ENCODE data around the gene ASB2.

- no peak for TF ChIP-seq EGR1 (IDR thresholded peaks at IDR 0.05; ENCODE audit: low read depth)
- TF ChIP-seq JUND (IDR thresholded peaks at IDR 0.05), result no peak
- no peak for TF ChIP-seq EZH2 (IDR thresholded peaks at IDR 0.05)
- peak; percentile 92 for TF ChIP-seq RAD21 (IDR thresholded peaks at IDR 0.05; ENCODE audit: low read depth)
- TF ChIP-seq, protein P1, sequence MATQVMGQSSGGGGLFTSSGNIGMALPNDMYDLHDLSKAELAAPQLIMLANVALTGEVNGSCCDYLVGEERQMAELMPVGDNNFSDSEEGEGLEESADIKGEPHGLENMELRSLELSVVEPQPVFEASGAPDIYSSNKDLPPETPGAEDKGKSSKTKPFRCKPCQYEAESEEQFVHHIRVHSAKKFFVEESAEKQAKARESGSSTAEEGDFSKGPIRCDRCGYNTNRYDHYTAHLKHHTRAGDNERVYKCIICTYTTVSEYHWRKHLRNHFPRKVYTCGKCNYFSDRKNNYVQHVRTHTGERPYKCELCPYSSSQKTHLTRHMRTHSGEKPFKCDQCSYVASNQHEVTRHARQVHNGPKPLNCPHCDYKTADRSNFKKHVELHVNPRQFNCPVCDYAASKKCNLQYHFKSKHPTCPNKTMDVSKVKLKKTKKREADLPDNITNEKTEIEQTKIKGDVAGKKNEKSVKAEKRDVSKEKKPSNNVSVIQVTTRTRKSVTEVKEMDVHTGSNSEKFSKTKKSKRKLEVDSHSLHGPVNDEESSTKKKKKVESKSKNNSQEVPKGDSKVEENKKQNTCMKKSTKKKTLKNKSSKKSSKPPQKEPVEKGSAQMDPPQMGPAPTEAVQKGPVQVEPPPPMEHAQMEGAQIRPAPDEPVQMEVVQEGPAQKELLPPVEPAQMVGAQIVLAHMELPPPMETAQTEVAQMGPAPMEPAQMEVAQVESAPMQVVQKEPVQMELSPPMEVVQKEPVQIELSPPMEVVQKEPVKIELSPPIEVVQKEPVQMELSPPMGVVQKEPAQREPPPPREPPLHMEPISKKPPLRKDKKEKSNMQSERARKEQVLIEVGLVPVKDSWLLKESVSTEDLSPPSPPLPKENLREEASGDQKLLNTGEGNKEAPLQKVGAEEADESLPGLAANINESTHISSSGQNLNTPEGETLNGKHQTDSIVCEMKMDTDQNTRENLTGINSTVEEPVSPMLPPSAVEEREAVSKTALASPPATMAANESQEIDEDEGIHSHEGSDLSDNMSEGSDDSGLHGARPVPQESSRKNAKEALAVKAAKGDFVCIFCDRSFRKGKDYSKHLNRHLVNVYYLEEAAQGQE (IDR thresholded peaks at IDR 0.05; ENCODE audit: low read depth), result no peak
- no peak for TF ChIP-seq CEBPB (IDR thresholded peaks at IDR 0.05; ENCODE audit: low read depth)
- TF ChIP-seq CTCF (IDR thresholded peaks at IDR 0.05 in 2 of 3, conservative IDR thresholded peaks at IDR 0.05 in 1 of 3; ENCODE audit: borderline replicate concordance in 1 of 3, insufficient read depth in 1 of 3, low read depth in 2 of 3, low read length in 2 of 3), result peak; percentile 94 to 97 (median 96)
- TF ChIP-seq TCF7L2 (IDR thresholded peaks at IDR 0.05; ENCODE audit: borderline replicate concordance, extremely low read depth, insufficient read depth, insufficient read length), result no peak
- TF ChIP-seq POLR2AphosphoS5 (IDR thresholded peaks at IDR 0.05; ENCODE audit: low read depth, low read length), result no peak
- TF ChIP-seq SP1 (IDR thresholded peaks at IDR 0.05; ENCODE audit: low read depth), result no peak
- no peak for TF ChIP-seq ZBTB33 (IDR thresholded peaks at IDR 0.05; ENCODE audit: extremely low read depth, insufficient replicate concordance, low read length)
- no peak for TF ChIP-seq ZNF274 (IDR thresholded peaks at IDR 0.05; ENCODE audit: low read depth, low read length)
These were observed 25.4 kb upstream of the ASB2 start for GRCh38 chr14:94001501-94002396.

Measured in HCT116 (cell line).